HG02981 (cell line): Measurements from ENCODE around the gene NGLY1.

Experiments used
- ATAC-seq: cut with Tn5 transposase; IDR thresholded peaks from one replicate; pipeline ENCODE4 v1.9.1; 2021; ENCODE audit warnings: mild to moderate bottlenecking, moderate library complexity; ENCODE audit not compliant: unreplicated experiment

NGLY1 gene, protein sequence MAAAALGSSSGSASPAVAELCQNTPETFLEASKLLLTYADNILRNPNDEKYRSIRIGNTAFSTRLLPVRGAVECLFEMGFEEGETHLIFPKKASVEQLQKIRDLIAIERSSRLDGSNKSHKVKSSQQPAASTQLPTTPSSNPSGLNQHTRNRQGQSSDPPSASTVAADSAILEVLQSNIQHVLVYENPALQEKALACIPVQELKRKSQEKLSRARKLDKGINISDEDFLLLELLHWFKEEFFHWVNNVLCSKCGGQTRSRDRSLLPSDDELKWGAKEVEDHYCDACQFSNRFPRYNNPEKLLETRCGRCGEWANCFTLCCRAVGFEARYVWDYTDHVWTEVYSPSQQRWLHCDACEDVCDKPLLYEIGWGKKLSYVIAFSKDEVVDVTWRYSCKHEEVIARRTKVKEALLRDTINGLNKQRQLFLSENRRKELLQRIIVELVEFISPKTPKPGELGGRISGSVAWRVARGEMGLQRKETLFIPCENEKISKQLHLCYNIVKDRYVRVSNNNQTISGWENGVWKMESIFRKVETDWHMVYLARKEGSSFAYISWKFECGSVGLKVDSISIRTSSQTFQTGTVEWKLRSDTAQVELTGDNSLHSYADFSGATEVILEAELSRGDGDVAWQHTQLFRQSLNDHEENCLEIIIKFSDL

GRCh38 chr3:25782938-25783660 is at the start of gene NGLY1:
Gene NGLY1 (minus strand): TSS chr3:25783443. CDS start chr3:25783390, 53 bp downstream.
- ATAC-seq: peak; percentile 72

GRCh38 chr3:25831578-25831977 is 48.3 kb upstream of the NGLY1 start:
- ATAC-seq: no peak

DNA sequence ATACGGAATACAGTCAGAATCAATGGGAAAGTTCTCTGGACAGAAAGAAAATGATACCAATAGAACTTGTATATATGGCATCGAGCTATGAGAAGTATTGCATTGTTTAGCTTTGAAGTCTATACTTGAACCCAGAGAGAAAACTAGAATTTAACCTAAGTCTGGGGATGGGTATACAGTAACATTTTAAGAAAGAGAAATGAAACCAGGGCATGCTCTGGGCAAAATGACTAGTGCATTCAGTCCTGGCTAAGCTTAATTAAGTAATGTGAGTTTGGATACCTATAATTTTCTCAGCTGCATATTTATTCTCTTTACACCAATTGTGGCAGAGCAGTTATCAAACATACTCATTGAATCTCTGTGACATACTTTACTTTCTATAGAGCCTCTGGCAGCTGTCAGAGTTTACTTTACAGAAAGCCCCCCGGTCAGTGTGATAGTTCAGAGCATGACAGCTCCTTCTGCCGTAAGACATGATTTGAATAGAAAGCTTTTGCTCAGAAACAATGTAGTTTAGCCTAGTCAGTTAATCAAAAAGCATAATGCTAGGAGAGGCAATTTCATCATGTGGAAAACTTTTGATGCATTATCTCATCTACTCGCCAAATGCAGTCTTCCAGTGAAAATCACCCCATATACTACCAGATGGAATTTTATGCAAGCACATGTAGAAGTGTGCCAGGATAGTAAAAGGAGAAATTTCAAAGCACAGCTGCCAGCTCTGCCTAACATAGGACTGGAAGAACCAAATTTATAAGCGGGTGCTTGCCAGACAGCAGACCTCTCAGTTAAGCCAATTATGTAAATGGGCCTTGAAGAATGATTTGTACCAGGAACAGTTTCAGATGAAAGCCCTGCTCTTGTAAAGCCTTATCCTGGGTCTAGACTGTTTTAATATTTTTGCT is 47.4 kb upstream of the NGLY1 start:
- ATAC-seq: no peak

- ATAC-seq: no peak
Observed at GRCh38 chr3:25826510-25826909, 43.3 kb upstream of the NGLY1 start.

- no peak for ATAC-seq
Observed at GRCh38 chr3:25823314-25823713, 40.1 kb upstream of the NGLY1 start.

DNA sequence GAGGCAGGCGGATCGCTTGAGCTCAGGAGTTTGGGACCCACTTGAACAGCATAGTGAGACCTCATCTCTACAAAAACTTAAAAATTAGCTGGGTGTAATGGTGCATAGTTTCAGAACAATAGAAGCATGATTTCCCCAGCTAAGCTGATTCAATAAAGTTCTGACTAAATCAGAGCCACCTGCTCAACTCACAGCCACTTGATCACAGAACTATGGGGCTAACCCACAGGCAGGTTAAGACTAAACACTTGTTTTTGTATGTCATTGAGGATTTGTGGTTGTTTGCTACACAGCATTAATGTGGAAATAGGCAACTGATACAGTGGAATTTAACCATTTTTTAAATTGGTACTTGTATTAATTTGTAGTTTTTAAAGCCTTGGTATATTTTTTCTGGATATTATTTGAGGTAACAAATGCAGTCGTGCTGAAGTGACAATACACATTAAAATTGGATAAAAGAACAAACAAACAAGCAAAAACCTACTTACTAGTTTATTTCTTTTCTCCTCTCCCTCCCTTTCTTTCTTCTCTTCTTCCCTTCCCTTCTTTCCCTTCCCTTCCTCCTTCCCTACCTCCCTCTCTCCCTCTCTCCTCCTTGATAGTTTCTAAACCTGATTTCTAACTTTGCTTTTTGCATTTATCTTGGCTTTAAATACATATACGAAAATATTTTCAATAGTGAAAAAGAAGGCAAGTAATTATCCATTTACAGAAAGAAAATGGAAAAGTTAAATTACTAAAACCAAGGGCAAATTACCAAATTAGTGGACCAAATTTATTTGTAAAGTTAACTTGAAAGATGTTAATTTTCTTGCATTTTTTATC is 38.7 kb upstream of the NGLY1 start:
- no peak for ATAC-seq

DNA sequence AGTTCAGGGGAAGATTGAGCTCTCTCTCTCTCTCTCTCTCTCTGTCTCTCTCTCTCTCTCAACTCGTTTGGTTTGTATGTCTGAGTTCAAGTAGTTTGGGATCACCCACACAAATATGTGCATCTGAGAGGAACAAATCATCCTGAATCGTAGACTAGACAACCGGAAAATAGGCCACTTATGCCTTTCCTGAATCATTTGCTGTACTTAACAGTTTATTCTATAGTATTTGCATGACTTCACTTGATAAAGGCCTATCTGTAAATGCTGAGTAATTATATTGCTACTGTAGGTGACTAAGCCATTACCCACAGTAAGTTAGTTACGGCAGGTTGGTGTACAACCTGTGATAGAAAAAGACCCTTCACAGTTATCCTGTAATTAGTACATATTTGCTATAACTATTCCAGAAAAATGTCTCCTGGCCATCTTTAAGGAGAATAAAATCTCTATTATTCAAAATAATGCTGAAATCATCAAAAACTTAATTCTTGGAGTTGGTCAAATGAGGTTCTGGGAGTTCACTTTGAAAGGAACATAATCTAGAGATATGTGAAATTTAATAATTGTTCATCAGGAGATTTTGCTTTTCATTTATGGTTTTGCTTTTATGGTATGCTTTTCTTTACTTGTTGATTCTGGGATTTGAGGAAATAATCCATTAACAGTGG is 37.7 kb upstream of the NGLY1 start:
- ATAC-seq: no peak

DNA sequence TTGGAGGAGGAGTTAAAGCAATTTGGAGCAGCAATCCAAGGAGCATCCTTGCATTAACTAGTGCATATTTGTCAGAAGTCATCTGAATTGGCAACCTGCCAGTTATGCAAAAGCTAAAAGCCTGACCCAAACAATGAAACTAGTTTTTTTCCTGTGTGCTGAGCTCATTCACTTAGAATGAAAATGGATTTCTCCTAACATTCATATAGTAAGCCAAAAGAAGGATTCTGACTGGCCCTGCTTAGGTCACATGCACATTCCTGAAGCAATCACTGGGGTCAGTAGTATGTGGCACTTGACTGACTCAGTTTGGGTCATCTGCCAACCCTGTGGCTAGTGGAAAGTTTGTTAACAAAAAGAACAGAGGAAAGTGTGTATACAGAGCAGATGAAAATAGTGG is 37.1 kb upstream of the NGLY1 start:
- ATAC-seq: no peak

DNA sequence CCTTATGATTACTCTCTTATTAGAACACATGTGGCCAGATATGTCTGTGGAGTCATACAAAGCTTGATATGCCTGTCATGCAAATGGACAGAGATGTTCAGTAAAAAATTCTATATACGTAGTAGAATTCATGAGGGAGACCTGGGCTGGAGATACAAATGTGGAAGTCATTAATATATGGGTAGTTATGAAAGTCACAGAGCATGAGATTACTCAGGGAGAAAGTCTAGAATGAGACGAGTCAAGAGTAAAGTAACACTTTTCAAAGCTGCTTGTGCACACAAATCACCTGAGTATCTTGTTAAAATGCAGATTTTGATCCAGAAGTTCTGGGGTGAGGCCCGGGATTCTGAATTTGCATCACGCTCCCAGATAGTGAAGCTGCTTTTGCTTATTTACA is 35.1 kb upstream of the NGLY1 start:
- ATAC-seq: no peak

DNA sequence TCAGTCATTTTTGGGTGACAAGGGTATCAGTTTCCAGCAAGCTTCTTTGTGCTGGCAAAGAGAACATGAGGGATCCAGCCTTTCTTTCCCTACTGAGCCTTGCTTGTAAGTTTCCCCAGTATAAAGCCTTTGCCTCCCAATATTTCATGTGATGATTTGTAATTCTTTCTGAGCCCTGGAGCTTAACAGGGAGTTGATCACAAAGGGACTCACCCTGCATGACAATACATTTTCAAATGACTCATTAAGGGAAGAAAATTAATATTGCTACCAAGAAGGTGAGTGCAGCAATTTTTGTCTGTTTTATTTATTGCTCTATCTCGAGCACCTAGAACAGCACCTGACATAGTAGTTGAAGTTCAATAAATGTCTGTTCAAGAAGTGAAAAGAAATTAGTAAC is 34.4 kb upstream of the NGLY1 start:
- no peak for ATAC-seq

- ATAC-seq: no peak
Observed at GRCh38 chr3:25817107-25817506, 33.9 kb upstream of the NGLY1 start.

GRCh38 chr3:25812644-25813043 is 29.4 kb upstream of the NGLY1 start:
- ATAC-seq: no peak

- ATAC-seq: no peak
Observed at GRCh38 chr3:25804676-25805075, 21.4 kb upstream of the NGLY1 start.

- ATAC-seq: no peak
Observed at GRCh38 chr3:25803833-25804232, 20.6 kb upstream of the NGLY1 start.

- no peak for ATAC-seq
Observed at GRCh38 chr3:25801786-25802185, 18.5 kb upstream of the NGLY1 start.

- ATAC-seq: peak; percentile 95
Observed at GRCh38 chr3:25789596-25790556, 6.6 kb upstream of the NGLY1 start, which contains the start of gene OXSM. Gene OXSM (plus strand): TSS chr3:25790090. CDS start chr3:25791021, 931 bp downstream.

DNA sequence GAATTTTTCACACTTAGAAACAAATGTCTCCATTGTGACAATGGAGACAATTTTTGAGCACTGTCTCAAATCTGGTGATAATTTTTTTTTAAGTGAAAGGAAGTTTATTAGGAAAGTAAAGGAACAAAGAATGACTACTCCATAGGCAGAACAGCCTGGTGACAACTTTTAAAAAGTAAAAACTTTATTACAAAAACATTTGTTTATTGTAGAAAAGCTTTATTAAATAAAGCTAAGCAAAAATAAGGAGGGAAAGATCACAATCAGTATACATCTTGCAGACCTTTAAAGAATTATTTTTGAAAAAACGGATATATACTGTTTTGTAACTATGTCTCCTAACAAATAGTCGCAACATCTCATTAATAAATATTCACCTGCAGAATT is 6.0 kb upstream of the NGLY1 start:
- ATAC-seq: no peak

DNA sequence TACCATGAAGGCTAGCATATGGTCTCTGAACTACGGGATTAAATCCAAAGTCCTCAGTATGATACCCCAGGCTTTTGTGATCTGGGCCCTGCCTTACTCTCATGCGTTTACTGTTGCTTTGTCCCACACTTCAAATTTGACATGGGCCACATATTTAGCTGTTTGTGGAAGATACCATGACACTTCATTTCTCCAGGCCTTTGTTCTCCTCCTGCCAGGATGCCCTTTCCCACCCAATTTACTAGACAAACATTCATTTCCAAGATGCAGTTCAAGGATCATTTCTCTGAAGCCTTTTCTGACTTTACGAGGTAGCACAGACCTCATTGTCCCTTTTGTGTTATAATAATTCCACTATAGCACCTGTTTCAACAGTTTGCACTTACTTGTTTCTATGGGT is 4.4 kb upstream of the NGLY1 start:
- ATAC-seq: no peak
